HG03139 (cell line): ENCODE data around the gene TRAF2.

ENCODE experiments used
- ATAC-seq: cut with Tn5 transposase; IDR thresholded peaks from one replicate; pipeline ENCODE4 v1.9.1; 2021; ENCODE audit not compliant: unreplicated experiment

The TRAF2 gene

GRCh38 chr9:136907011-136907914, 20.9 kb downstream of the TRAF2 start:
- ATAC-seq: no peak

DNA sequence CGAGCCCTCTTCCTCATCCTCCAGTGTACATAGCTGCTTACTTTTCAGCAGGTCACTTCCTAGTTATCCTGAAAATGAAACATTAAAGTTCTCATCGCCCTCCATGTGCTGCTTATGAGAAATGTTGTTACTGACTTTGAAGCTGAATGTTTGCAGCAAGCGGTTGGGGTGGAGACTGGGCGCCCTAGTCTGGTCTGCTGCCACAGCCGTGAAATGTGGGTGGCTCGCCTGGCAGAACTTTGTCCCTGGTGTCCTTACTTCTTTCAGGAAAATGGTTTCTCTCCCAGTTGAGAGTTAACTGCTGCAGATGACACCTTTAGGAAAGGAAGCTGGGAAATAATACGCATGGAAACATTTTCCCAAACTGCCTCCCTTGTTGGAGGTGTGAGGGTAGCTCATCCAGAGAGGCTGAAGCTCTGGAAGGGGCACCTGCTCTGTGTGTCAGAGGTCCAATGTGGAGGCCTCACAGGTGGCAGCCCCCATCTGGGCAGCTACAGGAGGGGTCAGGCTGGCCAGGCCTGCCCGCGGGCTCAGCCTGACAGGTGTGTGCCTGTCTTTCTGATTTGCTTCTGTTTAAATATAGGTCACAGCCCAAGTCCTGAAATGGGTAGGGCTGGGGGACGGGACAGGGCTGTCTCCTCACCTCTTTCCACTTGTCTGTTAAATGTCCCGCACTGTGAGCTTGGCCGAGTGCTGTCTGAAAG, 24.0 kb downstream of the TRAF2 start:
- no peak for ATAC-seq

DNA sequence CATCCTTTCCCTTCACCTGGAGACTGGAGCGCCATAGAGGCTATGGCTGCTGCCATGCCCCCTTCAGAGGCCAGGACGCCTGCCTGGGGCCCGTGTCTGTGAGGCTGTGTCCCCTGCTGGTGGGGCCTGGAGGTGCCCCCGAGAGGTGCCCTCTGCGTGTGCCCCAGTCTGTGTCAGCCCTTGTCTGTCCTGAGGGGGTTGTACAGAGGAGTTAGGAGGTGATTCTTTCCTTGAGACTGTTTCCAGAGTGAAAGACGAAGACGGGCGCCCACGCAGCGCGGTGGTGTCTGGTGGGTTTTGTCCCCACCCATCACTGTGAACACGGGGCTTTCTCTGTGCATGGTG, 24.6 kb downstream of the TRAF2 start:
- no peak for ATAC-seq

- ATAC-seq: no peak
Observed at GRCh38 chr9:136913701-136914438, 27.6 kb downstream of the TRAF2 start.

GRCh38 chr9:136915632-136916329, 29.5 kb downstream of the TRAF2 start:
- no peak for ATAC-seq

DNA sequence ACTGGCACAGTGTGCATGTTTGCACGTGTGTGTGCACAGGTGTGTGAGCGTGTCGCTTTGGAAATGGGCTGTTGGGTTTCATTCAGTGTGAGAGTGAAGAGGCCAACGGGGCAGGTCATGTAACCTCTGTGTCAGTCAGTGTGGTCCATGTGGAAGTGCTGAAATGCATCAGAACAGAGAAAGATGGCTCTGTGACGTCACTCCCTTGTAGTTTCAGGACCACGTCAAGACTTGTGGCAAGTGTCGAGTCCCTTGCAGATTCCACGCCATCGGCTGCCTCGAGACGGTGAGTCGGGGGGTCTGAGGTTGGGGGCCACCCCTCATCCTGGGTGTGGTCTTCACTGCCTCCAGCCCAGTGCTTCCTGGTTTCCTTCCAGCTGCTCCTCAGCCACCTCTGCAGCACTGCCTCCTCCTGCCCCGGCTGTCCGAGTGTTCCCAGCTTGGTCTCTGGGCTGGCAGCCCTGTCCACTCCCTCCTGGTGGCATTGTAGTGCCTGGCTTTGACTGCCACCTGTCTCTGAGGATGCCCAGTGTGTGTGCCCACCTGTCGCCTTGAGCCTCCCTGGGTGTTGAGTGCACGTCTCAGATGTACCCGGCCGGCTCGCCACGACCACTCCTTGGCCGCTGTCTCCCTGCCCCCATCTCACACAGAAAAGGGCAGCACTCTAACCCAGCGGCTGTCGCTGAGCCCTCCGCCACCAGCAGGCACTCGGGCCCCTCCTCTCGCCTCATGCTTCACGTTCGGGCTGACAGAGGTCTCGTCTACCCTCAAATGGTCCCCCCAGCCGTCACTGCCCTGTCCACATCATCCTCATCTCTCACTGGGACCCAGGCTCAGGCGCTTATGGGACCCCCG, 30.2 kb downstream of the TRAF2 start:
- ATAC-seq: no peak

GRCh38 chr9:136917902-136918301, 31.6 kb downstream of the TRAF2 start:
- no peak for ATAC-seq

DNA sequence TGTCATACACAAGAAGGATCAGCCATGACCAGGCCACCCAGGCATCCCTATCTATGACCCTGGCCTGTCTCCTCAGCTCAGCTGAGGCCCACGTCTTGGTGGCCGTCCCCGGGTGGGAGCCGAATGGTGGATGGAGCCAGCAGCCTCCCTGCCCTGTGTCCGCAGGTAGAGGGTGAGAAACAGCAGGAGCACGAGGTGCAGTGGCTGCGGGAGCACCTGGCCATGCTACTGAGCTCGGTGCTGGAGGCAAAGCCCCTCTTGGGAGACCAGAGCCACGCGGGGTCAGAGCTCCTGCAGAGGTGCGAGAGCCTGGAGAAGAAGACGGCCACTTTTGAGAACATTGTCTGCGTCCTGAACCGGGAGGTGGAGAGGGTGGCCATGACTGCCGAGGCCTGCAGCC, 33.8 kb downstream of the TRAF2 start:
- ATAC-seq: no peak

DNA sequence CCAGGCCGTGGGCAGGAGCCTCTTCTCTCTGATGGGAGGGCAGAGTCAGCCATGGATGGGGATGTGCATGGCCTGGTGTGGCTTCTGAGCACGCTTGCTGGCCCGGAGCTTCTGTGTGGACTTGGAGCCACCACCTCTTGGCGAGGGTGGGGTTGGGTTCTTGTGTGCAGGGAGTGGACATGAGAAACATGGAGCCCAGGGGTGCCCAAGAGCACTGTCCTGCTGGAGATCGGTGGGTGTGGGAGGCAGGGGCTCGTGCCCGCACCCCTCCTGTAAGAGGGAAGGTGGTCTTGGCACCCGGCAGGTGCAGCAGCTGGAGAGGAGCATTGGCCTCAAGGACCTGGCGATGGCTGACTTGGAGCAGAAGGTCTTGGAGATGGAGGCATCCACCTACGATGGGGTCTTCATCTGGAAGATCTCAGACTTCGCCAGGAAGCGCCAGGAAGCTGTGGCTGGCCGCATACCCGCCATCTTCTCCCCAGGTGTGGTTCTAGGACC, 34.5 kb downstream of the TRAF2 start:
- ATAC-seq: no peak

DNA sequence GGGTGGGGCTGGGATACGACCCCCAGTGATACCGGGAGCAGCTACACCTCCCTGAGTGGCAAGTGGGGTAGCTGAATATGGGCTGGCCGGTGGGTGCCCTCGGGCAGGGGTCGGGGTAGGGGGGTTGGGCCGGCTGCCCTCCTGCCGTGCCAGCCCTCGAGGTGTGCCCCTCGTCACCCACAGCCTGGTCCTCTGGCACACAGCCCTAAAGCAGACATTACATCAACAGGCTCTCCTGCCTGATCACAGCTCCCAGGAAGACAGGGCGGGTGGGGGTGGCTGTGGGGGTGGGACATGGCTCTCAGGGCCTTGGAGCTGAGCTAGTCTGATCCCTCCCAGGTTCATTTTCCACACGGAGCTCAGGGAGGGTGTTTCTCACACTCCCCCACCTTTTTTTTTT, 35.0 kb downstream of the TRAF2 start:
- ATAC-seq: no peak

- ATAC-seq: no peak
Observed at GRCh38 chr9:136921718-136922117, 35.4 kb downstream of the TRAF2 start.

GRCh38 chr9:136922540-136922939, 36.2 kb downstream of the TRAF2 start:
- ATAC-seq: no peak

DNA sequence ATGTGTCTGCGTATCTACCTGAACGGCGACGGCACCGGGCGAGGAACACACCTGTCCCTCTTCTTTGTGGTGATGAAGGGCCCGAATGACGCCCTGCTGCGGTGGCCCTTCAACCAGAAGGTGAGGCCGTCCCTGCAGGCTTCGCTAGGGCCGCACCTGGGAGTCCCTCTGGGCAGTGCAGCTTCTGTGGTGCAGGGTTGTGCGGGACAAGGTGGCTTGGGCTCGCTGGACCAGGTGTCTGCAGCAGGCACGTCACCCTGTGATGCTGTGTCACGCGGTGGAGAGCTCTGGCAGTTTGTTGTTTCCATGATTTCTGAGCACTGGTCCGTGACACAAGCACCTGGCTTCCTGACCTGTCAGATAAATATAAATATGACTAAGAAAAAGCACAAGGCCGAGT, 37.6 kb downstream of the TRAF2 start:
- ATAC-seq: no peak

DNA sequence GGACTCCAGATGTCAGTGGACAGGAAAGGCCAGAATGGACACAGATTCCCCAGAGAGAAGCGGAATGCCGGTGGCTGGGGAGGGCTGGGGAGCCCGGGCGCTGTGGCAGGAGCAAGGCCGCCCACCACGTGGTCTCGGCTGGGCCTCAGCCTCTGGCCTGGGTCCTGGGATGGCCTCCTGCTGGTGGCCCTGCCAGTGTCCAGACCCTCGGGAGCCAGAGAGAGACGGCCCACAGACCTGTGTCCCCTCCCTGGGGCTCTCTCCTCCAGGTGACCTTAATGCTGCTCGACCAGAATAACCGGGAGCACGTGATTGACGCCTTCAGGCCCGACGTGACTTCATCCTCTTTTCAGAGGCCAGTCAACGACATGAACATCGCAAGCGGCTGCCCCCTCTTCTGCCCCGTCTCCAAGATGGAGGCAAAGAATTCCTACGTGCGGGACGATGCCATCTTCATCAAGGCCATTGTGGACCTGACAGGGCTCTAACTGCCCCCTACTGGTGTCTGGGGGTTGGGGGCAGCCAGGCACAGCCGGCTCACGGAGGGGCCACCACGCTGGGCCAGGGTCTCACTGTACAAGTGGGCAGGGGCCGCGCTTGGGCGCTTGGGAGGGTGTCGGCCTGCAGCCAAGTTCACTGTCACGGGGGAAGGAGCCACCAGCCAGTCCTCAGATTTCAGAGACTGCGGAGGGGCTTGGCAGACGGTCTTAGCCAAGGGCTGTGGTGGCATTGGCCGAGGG, 39.3 kb downstream of the TRAF2 start:
- no peak for ATAC-seq

DNA sequence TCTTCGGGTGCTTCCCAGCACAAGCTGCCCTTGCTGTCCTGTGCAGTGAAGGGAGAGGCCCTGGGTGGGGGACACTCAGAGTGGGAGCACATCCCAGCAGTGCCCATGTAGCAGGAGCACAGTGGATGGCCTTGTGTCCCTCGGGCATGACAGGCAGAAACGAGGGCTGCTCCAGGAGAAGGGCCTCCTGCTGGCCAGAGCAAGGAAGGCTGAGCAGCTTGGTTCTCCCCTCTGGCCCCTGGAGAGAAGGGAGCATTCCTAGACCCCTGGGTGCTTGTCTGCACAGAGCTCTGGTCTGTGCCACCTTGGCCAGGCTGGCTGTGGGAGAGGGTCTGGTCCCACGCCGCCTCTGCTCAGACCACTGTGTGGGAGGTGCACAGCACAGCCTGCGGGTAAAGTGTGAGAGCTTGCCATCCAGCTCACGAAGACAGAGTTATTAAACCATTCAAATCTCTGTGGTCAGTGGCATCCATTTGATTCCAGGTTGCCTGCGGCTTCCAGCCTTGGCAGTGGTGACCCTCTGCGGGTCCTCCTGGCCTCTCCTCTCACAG, 39.9 kb downstream of the TRAF2 start:
- ATAC-seq: no peak

- ATAC-seq: no peak
Observed at GRCh38 chr9:136926749-136927148, 40.4 kb downstream of the TRAF2 start.

DNA sequence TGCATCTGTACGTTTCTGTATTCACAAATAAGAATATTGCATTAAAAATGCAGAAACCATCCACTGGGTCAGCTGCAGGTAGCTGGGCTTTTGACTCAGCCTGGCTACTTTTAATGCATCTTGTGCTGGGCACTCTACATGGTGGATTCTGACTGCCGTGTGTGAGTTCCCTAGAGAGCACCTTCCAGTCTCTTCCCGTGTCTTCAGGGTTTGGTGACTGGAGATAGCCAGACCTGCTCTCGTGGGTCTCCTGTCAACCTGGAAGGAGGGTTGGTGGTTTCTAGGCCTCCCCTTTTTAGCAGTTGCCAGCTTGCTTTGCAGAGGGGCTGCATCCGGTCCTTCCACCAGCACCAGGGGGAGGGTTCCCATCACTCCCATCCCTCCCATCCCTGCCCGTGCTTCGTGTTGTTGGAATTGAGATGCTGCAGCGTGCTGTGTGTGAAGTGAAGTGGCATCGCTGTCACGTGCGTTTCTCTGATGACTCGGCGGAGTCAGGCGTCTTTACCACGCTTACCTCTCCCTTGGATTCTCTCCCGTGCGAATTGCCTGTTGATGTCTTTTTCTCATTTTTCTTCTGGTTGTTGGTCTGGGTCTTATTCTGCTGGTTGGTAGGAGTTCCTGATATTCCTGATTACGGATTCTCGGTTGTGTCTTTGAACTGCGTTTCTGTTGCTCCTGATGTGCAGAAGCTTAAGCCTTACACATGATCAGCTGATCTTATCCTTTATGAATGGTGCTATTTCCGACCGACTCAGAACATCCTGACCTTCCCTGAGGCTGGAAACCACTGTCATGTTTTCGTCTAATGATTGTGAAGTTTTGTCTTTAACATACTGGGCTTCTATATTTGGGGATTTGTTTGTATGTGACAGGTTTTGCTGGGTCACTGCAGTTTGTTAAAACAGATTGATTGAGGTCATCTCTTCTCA, 41.3 kb downstream of the TRAF2 start:
- no peak for ATAC-seq

DNA sequence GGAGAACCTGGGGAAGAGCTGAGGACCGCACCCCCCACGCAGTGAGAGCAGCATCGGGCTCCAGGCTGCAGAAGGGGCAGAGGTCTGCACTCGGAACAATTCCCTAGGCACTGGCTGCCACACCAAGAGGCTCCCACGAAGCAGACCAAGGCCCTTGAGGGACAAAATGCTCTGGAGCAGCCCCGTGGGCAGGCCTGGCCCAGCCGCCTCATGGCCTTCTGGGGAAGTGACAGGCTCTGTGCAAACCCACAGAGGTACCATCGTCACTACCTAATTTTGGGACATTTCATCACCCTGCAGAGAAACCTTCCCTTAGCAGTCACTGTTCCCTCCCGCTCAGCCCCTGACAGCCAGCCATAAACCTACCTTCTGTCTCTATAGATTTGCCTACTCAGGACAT, 42.3 kb downstream of the TRAF2 start:
- ATAC-seq: no peak
